Astrocyte (in vitro differentiated cells and primary cell): ENCODE results near the gene HMGCS2.

Experiments
- CTCF ChIP-seq: IDR thresholded peaks from 2 replicates; pipeline ENCODE4 v1.5.1; 2011; ENCODE audit warnings: low read depth, mild to moderate bottlenecking, inconsistent platforms, low read length, moderate library complexity; ENCODE audit not compliant: insufficient read depth
- EZH2 ChIP-seq: IDR thresholded peaks from 2 replicates; pipeline ENCODE4 v1.6.1; 2012; ENCODE audit warnings: mild to moderate bottlenecking, low read length, inconsistent platforms; ENCODE audit not compliant: insufficient read depth

DNA sequence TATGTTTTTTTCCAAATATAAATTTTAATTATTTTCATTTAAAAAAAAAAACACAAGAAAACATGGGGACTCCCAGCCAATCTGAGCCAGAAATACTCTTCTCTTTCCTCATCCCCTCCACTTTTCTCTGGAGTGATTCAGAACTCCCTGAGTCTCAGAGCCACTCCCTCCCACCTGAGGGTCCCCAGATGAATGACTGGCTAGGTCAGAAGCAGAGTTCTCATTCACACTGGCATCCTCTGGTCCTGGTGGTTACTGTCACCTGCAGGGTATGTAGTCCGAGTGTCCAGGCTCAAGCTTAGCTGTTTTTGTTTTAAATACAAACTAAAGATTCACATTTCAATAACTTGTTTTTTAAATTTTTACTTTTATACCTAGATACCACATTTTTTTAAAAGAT lies 6.3 kb downstream of the HMGCS2 start:
- no peak for TF ChIP-seq CTCF
- TF ChIP-seq EZH2 = no peak
